Middle frontal gyrus (tissue), 1 donor: ENCODE measurements around the gene ZFP64.
"Not testable (repeated sequence)": the region's sequence is repeated elsewhere in the genome, so short reads cannot be mapped to it uniquely, and the experiment has no call there.

ENCODE experiments used
- DNase-seq: peaks from one replicate; pipeline ENCODE4 v3.0.0-alpha.2; 2015; ENCODE audit warnings: low spot score; ENCODE audit errors: extremely low spot score

Gene ZFP64

GRCh38 chr20:52160049-52160570 is 31.5 kb downstream of the ZFP64 start:
- DNase-seq: no peak

GRCh38 chr20:52154575-52154974 is 37.0 kb downstream of the ZFP64 start:
- DNase-seq: no peak

GRCh38 chr20:52153896-52154295 is 37.7 kb downstream of the ZFP64 start:
- no peak for DNase-seq

- DNase-seq: no peak
Measured at GRCh38 chr20:52152921-52153320, 38.7 kb downstream of the ZFP64 start.

GRCh38 chr20:52152416-52152815 is 39.2 kb downstream of the ZFP64 start:
- DNase-seq: no peak

- no peak for DNase-seq
Measured at GRCh38 chr20:52150440-52151258, 40.9 kb downstream of the ZFP64 start.

- DNase-seq: no peak
Measured at GRCh38 chr20:52145587-52145986, 46.0 kb downstream of the ZFP64 start.

- DNase-seq: no peak
Measured at GRCh38 chr20:52143277-52143676, 48.3 kb downstream of the ZFP64 start.

- no peak for DNase-seq
Measured at GRCh38 chr20:52142757-52143156, 48.8 kb downstream of the ZFP64 start.

- DNase-seq: no peak
Measured at GRCh38 chr20:52139986-52140385, 51.6 kb downstream of the ZFP64 start.

GRCh38 chr20:52137850-52138249 is 53.7 kb downstream of the ZFP64 start:
- DNase-seq: no peak

- DNase-seq: not testable (repeated sequence)
Measured at GRCh38 chr20:52133714-52134113, 57.9 kb downstream of the ZFP64 start.

- no peak for DNase-seq
Measured at GRCh38 chr20:52132337-52132736, 59.2 kb downstream of the ZFP64 start.

- no peak for DNase-seq
Measured at GRCh38 chr20:52131048-52131643, 60.4 kb downstream of the ZFP64 start.

- DNase-seq: no peak
Measured at GRCh38 chr20:52130406-52130805, 61.2 kb downstream of the ZFP64 start.

GRCh38 chr20:52129611-52130010 is 62.0 kb downstream of the ZFP64 start:
- no peak for DNase-seq

- DNase-seq: no peak
Measured at GRCh38 chr20:52127309-52127708, 64.3 kb downstream of the ZFP64 start.

GRCh38 chr20:52124821-52125220 is 66.8 kb downstream of the ZFP64 start:
- no peak for DNase-seq

- no peak for DNase-seq
Measured at GRCh38 chr20:52118696-52119095, 72.9 kb downstream of the ZFP64 start.

GRCh38 chr20:52118016-52118623 is 73.5 kb downstream of the ZFP64 start:
- no peak for DNase-seq

GRCh38 chr20:52110456-52110855 is 81.1 kb downstream of the ZFP64 start:
- no peak for DNase-seq
